GM12801 (cell line): ENCODE measurements around the gene TLR6.

ENCODE experiments used
- TF ChIP-seq, protein P1 (sequence below): IDR thresholded peaks from one replicate; pipeline ENCODE4 v1.5.1; 2011; ENCODE audit warnings: control low read depth; ENCODE audit not compliant: insufficient read length; ENCODE audit errors: extremely low read depth

The TLR6 gene

DNA sequence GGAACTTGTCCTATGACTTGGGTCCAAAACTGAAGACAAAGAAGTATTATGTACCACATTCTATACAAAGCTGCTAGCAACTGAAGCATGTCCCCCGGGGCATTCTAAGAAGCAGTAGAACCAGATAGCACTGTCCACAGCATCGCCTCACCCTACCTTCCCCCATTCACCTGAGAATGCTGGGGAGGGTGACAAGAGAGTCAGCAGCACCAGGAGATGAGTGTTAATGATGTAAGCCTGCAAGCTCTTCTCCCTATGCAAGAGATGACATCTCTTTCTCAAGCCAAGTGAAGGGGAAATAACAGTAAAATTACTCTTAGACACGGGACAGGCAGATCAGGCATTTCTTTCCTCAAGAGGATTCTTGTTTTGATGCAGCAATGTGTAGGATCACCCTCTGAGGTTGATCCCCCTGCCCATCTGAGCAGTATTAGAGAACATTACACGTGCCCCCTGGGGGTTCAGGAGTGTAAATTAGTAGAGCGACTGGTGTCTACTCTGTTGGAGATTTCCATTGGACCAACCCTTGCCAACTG, 38.1 kb downstream of the TLR6 start:
- TF ChIP-seq, protein P1, sequence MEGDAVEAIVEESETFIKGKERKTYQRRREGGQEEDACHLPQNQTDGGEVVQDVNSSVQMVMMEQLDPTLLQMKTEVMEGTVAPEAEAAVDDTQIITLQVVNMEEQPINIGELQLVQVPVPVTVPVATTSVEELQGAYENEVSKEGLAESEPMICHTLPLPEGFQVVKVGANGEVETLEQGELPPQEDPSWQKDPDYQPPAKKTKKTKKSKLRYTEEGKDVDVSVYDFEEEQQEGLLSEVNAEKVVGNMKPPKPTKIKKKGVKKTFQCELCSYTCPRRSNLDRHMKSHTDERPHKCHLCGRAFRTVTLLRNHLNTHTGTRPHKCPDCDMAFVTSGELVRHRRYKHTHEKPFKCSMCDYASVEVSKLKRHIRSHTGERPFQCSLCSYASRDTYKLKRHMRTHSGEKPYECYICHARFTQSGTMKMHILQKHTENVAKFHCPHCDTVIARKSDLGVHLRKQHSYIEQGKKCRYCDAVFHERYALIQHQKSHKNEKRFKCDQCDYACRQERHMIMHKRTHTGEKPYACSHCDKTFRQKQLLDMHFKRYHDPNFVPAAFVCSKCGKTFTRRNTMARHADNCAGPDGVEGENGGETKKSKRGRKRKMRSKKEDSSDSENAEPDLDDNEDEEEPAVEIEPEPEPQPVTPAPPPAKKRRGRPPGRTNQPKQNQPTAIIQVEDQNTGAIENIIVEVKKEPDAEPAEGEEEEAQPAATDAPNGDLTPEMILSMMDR, result no peak

DNA sequence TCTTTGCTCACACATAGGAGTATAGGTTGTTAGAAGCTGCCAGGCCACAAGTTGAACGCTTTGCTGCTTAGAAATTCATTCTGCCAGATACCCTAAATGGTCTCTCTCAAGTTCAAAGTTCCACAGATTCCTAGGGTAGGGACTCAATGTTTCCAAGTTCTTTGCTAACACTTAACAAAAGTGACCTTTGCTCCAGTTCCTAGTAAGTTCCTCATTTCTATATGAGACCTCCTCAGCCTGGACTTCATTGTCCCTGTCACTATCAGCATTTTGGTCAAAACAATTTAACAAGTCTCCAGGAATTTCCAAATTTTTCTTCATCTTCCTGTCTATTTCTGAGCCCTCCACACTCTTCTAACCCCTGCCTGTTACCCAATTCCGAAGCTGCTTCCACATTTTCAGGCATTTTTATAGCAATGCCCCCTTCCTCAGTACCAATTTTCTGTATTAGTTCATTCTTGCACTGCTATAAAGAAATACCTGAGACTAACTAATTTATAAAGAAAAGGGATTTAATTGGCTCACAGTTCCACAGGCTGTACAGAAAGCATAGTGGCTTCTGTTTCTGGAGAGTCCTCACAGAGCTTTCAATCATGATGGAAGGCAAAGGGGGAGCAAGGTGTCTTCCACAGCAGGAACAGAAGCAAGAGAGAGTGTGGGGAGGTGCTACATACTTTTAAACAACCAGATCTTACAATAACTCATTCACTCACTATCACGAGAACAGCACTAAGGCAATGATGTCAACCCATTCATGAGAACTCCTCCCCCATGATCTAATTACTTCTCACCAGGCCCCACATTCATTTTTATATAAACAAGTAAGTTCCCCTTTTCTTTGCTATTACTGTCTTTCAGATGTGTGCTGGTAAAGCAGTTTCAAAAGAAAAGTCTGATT, 40.5 kb downstream of the TLR6 start:
- TF ChIP-seq, protein P1, result no peak

DNA sequence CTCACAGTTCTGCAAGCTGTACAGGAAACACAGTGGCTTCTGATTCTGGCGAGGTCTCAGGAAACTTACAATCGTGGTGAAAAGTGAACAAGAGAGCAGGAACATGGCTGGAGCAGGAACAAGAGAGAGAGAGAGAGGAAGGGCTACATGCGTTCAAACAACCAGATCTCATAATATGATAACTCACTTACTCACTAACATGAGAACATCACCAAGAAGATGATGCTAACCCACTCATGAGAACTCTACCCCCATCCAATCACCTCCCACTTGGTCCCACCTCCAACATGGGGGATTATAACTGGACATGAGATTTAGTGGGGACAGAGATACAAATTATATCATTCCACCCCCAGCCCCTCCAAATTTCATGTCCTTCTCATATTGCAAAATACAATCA, 42.2 kb downstream of the TLR6 start:
- TF ChIP-seq, protein P1, result no peak

DNA sequence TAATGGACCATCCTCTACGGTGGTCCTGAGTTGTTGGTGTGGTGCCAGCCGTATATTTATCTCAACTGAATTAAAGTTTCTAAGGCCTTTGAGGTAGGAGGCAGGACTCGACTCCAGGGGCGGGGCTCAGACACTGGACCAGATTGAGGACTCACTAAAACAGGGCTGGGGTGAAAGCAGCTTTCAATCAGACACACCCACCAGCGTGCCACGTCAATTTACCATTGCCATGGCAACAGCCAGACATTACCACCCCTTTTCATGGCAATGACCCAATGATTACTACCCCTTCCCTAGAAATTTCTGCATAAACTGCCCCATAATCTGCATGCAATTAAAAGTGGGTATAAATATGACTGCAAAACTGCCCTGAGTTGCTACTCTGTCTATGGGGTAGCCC, 45.3 kb downstream of the TLR6 start:
- TF ChIP-seq, protein P1, result no peak

DNA sequence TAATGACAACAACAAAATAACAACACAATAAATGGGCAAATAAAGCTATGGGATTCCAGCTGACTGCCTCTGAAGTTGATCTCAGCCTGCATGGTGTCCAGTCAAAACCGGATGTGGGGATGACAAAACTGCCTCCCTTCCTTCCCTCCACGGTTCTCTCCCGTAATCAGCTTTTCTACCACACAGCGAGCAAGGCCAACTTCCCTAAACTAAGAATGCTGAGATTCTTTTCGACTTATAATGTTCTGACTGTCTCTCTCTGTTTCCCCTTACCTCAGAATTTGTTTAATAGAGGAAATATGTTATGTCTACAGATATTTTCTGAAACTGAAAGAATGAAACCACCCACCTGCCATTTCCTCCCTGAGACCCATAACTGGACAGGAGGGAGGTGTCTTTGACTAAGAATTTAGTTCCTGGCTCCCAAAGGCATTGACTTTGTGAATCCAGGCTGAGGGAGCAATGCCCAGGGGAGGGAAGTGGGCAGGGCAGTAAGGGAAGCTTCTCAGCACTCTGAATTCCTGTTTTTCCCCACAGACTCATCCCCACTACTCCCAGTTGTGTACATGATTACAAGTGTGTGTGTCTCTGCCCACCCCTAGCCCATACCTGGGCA, 51.0 kb downstream of the TLR6 start:
- TF ChIP-seq, protein P1, result no peak

DNA sequence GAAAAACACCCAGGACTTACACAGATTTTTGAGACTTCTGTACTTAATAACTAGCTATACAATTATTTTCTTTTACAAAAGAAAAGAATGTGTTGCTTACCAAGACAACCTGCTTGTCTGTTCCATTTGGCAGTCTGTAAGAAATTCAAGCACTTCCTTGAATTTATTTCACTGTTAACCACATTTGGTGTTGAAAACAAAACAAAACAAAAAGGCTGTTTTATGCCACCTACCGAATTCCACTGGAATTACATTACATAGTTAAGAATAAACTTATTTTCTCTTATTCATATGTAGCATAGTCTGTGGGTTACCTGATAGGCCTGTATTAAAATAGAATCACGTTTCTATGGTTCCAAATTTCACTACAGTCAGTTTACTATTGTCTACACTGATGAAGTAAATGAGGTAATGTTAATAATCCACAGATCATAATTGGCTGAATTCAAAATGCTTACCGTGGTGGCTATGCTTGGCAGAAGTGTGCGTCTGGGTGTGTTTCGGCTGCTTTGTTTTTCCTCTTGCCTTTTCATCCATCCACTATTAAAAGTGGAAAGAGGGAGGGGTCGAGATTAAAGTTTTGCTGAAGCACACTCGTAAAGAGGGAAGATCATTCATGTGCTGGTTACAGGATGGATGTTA, 51.8 kb downstream of the TLR6 start, which contains the start of gene TLR1:
Gene TLR1 (minus strand): TSS at position 138 of the 642 bp plus-strand sequence. CDS start 5,960 bp downstream, outside the sequence.
- TF ChIP-seq, protein P1, result no peak
